Measurements from ENCODE around the gene ARPC5L.

GRCh38 chr9:124814164-124814535, 47.8 kb upstream of the ARPC5L start:
- TF ChIP-seq EZH2 (IDR thresholded peaks at IDR 0.05; ENCODE audit: insufficient read depth, low read length) = no peak
- TF ChIP-seq, protein P1, sequence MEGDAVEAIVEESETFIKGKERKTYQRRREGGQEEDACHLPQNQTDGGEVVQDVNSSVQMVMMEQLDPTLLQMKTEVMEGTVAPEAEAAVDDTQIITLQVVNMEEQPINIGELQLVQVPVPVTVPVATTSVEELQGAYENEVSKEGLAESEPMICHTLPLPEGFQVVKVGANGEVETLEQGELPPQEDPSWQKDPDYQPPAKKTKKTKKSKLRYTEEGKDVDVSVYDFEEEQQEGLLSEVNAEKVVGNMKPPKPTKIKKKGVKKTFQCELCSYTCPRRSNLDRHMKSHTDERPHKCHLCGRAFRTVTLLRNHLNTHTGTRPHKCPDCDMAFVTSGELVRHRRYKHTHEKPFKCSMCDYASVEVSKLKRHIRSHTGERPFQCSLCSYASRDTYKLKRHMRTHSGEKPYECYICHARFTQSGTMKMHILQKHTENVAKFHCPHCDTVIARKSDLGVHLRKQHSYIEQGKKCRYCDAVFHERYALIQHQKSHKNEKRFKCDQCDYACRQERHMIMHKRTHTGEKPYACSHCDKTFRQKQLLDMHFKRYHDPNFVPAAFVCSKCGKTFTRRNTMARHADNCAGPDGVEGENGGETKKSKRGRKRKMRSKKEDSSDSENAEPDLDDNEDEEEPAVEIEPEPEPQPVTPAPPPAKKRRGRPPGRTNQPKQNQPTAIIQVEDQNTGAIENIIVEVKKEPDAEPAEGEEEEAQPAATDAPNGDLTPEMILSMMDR (IDR thresholded peaks at IDR 0.05; ENCODE audit: insufficient read depth, low read depth, low read length) = no peak
